OCI-M1 (cell line): Measurements from ENCODE around the gene TTC39A.
"Not testable (repeated sequence)": the region's sequence is repeated elsewhere in the genome, so short reads cannot be mapped to it uniquely, and the experiment has no call there.

ENCODE experiments used
- DNase-seq: peaks from one replicate; lab custom pipeline; 2025; lab: John Stamatoyannopoulos, UW

Gene TTC39A

DNA sequence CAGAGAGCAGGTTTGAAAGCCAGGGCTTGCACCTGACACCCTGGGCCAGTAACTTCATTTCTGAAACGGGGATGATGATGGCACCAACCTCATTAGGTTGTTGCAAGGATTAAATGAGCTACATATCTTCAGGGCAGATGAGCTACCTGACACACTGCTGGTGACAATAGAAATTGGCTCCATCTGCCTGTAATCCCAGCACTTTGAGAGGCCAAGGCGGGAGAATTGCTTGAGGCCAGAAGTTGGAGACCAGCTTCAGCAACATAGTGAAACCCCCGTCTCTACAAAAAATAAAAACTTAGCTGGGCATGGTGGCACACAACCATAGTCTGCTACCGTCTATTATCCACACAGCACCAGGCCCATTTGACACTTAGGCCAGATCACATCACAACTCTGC is 6.3 kb upstream of the TTC39A start:
- no peak for DNase-seq

GRCh38 chr1:51336004-51336403 is 5.6 kb upstream of the TTC39A start:
- DNase-seq, result no peak

DNA sequence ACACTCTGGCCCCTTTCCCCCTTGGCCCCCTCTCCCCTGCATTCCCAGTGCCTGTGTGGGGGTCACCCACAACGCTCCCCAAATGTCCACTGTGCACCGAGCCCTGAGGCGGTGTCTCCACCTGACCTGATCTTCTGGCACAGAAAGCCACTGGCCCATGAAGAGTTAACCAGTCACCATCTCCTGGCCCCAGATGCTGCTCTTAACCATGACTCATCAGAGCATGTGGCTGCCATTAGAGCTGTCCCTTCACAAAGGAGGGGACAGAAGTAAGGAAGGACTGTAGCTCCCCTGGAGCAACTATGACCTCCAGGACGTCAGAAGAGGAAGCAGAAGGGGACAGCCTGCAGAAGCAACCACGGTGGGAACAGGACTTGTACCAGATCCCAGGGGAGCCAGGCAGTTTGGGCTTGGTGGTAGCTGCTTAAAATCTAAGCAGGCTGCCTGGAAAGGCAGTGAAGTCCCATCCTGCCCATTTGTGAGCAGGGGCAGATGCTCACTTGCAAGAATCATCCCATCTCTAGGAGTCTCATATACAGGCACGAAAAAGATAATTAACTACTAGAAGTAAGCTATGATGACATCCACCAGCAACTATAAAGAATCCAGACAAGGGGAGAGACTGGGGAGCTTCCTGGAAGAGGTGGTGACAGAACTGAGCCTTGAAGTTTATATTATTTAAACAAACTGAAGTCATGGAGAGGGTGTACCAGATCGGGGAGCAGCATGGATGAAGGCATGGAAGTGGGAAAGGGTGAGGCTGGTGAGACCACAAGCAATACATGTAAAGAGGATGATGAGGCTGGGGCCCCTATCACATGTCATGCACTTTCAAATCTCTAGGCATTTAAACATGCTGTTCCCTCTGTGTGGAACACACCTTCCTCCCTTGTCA is 1.1 kb upstream of the TTC39A start:
- DNase-seq, result peak; percentile 81

DNA sequence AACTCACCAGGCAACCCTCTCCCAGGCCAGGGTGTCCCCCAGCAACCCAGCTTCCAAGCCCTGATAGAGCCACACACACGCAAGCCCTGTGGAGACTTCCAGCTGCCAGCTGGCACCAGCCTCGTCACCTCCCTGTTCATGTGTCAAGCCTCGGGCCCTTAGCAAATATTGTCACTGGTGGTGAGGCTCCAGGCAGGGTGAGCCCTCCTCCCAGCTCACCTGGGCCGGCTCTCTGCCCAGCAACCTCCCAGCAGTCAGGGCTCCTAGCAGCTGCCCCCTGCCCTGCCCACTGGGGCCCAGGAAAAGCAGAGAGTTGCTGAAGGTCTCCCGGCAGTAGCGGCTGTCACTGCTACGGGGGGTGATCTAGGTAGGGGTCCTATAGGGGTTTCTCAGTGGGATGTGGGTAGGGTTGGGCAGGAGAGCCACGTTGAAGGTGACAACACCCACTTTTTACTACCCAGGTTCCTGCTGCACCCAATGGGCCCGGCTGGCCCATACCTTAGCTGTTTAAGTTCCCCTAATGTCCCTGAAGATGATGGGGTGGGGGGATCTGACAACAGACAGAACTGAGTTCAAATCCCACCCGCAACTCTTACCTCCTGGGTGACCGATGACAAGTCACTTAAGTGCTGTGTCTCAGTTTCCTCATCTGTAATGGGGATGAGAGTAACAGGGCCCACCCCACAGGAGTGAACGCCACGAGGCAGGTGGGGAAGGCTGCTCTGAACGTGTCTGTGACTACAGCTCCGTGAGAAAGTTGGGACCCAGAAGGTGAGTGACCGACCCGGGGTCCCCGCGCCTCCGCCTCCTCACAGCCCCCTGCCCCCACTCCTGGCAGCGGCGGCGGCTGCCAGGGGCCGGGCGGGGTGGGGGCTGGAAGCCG is 678 bp downstream of the TTC39A start:
- no peak for DNase-seq

GRCh38 chr1:51328926-51329325 is 1.4 kb downstream of the TTC39A start:
- DNase-seq, result no peak

GRCh38 chr1:51328279-51328678 is 2.1 kb downstream of the TTC39A start:
- no peak for DNase-seq

- DNase-seq, result no peak
These were observed 3.0 kb downstream of the TTC39A start for GRCh38 chr1:51327386-51327785.

- DNase-seq, result no peak
These were observed 3.5 kb downstream of the TTC39A start for GRCh38 chr1:51326839-51327238.

GRCh38 chr1:51325878-51326755 is 4.2 kb downstream of the TTC39A start:
- peak; percentile 44 for DNase-seq

DNA sequence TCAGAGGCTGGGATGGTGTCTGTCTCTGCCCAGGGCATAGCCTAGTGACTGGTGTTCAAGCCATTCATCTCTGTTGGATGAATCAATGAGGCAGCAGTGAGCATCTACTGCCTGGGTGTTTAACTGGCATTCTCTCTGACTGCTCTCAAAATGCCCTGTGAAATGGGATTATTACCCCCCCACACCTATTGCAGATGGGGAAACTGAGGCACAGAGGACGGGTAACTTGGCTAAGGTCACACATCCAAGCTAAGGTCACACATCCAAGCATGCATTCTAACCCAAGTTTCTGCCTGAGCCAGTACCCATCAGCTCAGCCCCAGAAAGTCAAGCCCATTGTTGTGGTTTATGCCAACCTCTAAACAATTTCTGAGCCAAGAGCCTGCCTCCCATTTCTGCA is 5.0 kb downstream of the TTC39A start:
- DNase-seq, result no peak

DNA sequence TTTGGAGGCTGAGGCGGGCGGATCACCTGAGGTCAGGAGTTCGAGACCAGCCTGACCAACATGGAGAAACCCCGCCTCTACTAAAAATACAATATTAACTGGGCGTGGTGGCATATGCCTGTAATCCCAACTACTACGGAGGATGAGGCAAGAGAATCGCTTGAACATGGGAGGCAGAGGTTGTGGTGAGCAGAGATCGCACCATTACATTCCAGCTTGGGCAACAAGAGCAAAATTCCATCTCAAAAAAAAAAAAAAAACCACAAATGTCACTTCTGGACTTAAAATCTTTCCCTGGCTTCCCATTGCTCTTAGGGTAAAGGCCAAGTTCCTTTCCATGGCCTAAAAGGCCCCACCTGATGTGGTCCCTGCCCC is 5.4 kb downstream of the TTC39A start:
- DNase-seq, result not testable (repeated sequence)

DNA sequence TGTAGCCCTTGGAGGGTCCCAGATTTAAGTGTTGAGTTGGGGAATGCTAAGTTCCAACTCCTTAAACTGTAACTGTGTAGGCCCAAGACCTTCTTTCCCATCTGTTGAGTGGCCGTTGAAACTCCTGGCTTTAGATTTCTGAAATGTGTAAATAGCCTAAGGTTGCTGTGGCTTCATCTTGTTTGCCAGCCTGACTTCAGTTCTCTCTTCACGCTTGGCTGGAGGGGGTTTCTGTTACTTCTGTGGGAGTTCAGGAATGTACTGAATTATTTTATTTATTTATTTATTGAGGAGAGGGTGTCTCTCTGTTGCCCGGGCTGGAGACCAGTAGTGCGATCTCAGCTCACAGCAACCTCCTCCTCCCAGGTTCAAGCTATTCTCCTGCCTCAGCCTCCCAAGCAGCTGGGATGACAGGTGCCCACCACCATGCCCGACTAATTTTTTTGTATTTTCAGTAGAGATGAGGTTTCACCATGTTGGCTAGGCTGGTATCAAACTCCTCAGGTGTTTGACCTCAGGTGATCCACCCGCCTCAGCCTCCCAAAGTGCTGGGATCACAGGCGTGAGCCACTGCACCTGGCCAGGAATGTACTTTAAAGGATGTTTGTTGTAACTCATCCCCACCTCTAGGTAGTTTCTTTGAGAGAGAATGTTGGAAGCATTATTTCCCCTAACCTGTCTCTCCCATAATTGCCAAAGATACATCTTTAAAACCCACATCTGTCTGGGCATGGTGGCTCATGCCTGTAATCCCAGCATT is 5.9 kb downstream of the TTC39A start:
- DNase-seq, result no peak

DNA sequence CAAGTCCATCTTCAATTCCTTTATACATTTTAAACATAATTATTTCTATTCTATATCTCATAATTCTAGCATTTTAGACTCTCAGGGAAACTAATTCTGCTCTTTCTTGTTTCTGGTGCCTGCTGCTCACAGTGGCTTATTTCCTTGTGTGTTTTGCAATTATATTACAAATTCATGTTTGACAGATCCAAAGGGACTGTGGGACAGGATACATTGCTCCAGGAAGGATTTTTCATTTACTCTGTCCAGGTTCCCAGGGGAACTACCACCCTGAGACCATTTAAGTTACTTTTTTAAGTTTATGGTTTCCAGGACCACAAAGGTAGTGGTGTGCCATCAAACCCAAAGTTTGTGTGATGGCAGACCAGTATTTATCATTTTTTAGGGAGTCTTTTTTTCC is 6.6 kb downstream of the TTC39A start:
- no peak for DNase-seq

GRCh38 chr1:51322417-51323101 is 7.8 kb downstream of the TTC39A start:
- no peak for DNase-seq

DNA sequence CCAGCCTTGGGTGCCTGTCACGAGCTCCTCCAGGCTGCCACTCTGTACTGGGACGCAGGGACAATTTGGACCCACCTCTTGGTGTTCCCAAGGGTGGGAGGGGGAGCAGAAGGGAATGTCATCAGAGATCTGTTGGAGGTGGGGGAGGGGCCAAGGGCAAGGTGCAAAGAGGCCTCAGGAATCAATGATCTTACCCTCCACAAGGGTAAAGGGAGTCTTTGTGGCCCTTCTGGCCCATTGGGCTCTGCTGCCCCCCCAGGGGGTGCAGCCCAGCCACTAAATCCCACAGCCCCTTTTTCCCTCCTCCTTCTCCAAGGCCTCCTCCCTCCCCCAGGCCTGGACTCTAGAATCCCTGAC is 8.5 kb downstream of the TTC39A start:
- no peak for DNase-seq

DNA sequence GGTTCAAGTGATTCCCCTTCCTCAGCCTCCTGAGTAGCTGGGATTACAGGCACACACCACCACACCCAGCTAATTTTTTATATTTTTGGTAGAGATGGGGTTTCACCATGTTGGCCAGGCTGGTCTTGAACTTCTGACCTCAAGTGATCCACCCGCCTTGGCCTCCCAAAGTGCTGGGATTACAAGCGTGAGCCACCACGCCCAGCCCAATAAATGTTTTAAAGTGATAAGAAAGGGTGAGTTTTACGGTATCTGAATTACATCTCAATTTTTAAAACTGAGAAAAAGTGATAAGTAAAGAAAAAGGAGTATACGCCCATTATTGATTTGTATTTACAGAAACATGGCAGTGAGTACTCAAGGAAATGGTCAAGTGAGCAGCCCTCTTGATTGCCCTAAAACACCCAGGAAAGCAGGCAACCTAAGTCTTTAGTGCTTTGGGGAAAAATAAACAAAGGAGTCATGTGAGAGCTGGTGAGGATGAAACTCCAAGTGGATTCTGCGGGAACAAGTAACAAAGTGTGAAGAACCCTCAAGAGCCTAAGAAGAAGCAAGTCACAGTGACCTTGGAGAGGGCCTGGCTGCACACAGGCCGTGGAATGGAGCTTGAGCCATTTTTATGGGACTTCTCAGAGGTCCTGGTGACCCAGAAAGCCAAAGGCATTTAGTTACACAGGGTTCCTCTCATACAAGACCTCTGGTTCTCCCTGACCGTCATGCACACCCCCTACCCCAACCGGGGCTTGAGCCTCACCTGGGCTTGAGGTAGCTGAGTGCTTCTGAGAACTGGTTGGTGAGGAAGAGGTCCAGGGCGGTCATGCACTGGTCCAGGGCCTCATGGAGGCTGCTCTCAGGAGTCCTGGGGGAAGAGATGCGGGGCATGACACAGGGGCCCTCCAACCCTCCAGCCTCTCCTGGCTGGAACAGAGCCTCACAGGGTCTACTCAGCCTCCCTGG is 9.1 kb downstream of the TTC39A start:
- no peak for DNase-seq

- no peak for DNase-seq
These were observed 12.6 kb downstream of the TTC39A start for GRCh38 chr1:51317798-51318197.

GRCh38 chr1:51316846-51317120 is 13.6 kb downstream of the TTC39A start:
- no peak for DNase-seq

DNA sequence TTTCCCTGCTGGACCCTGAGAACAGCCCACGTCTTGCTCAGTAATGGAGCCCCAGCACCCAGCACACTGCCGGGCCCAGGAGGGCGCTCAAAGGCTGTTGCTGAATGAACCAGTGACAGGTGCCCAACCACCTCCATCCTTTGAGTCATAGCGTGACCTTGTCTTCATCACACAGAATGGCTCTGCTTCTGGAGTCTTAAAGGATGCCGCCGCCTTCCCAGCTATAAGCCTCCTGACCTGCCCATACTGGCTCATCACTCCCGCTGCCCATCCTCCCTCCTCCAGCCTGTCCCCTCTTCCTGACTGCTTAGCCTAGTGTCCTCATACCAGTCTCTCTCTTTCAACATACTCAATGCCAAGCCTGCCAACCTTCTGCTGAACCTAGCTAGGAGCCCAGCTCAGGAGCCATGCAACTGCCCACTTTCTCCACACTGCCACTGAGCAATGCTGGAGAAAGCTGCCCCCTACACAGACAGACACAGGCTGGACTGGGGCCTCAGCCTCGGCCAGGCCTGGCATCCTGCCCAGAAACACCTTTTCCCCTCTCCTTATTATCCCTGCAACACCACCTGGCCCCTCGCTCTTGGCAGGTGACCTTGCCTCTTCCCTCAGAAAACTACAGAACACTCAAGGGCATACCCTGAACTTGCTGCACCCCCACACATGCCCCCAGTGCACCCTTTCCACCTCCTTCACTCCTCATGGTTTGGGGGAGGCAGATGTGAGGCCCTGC is 14.1 kb downstream of the TTC39A start:
- no peak for DNase-seq
